Natural killer cell (primary cell): ENCODE results near the gene TRAF3IP3. TPM values are rescaled to one million over a fixed set of nuclear protein-coding genes. Genes with fewer than 3 reads are reported as not detected.

Source experiments
- ATAC-seq, 3 donors: fragments of 150-1000 bp in 2 of 3; fragments of 200-7000 bp in 1 of 3; cut with Tn5 transposase; 1 replicate in 1 of 3; 2 replicates in 2 of 3; pipeline ENCODE4 v1.10.0; 2021; ENCODE audit warnings: mild to moderate bottlenecking in 2 of 3, moderate library complexity in 2 of 3
- DNase-seq, 2 donors: peaks; one replicate each; pipeline versions ENCODE4 v3.0.0 to v3.0.0-alpha.2; 2013 to 2021; ENCODE audit warnings: mixed read lengths in 1 of 2
- H3K27ac ChIP-seq: one replicate; pipeline ENCODE4 v1.5.1; 2013; ENCODE audit warnings: mild to moderate bottlenecking, low read length
- H3K27me3 ChIP-seq: one replicate; pipeline ENCODE4 v1.6.1; 2013; ENCODE audit warnings: low read length; ENCODE audit not compliant: control insufficient read depth, insufficient read depth
- H3K36me3 ChIP-seq: one replicate; pipeline ENCODE4 v1.6.1; 2013; ENCODE audit warnings: low read length; ENCODE audit not compliant: control insufficient read depth, insufficient read depth
- H3K4me1 ChIP-seq: one replicate; pipeline ENCODE4 v1.6.1; 2013; ENCODE audit warnings: low read length; ENCODE audit not compliant: control insufficient read depth, insufficient read depth
- H3K4me3 ChIP-seq: one replicate; pipeline ENCODE4 v1.5.1; 2013; ENCODE audit warnings: low read length
- H3K9me3 ChIP-seq: one replicate; pipeline ENCODE4 v1.6.1; 2013; ENCODE audit warnings: low read length; ENCODE audit not compliant: control insufficient read depth, insufficient read depth
- H3K27ac Mint-ChIP-seq, 2 donors: one replicate each; pipeline ENCODE4 v1.8.0; 2022; ENCODE audit warnings: mild to moderate bottlenecking in 2 of 2, mixed read lengths in 2 of 2, moderate library complexity in 1 of 2
- H3K27me3 Mint-ChIP-seq, 2 donors: one replicate each; pipeline ENCODE4 v1.8.0; 2022; ENCODE audit warnings: low read depth in 2 of 2, mixed read lengths in 2 of 2
- H3K36me3 Mint-ChIP-seq: one replicate; pipeline ENCODE4 v1.8.0; 2022; ENCODE audit warnings: mixed read lengths
- H3K4me1 Mint-ChIP-seq, 2 donors: one replicate each; pipeline ENCODE4 v1.8.0; 2022; ENCODE audit warnings: mixed read lengths in 2 of 2
- H3K4me3 Mint-ChIP-seq: one replicate; pipeline ENCODE4 v1.8.0; 2022; ENCODE audit warnings: mild to moderate bottlenecking, moderate library complexity, mixed read lengths
- H3K9me3 Mint-ChIP-seq, 2 donors: one replicate each; pipeline ENCODE4 v1.8.0; 2022; ENCODE audit warnings: mixed read lengths in 2 of 2
- WGBS: methylation state at CpG from one replicate; pipeline ENCODE4 v1.1.7; 2013; ENCODE audit warnings: missing lambda C conversion rate; ENCODE audit not compliant: insufficient coverage; 5-methylcytosine and 5-hydroxymethylcytosine counted together
- intact Hi-C: fragments of 100-400 bp; cut with micrococcal nuclease; formaldehyde crosslinking; loops from one replicate; pipeline ENCODE4 v1.14.2; 2022
- total RNA-seq, 4 donors: library from RNA; stranded (reverse); fragments of 120-200 nt in 1 of 4; gene quantifications; one replicate each; pipeline versions ENCODE4 v1.2.3 to v1.2.4, GENCODE V29; 2013 to 2022
- TF ChIP-seq, protein P1 (sequence below): fragments of 200-600 bp; IDR thresholded peaks from one replicate; pipeline ENCODE4 v1.8.0; 2022; ENCODE audit warnings: antibody characterized with exemption

TRAF3IP3 gene
- total RNA-seq, 3 donors from 2014 or later (not counting 1 experiment from before 2014, with no cell fraction given), result 273 to 354 (median 287) TPM

DNA sequence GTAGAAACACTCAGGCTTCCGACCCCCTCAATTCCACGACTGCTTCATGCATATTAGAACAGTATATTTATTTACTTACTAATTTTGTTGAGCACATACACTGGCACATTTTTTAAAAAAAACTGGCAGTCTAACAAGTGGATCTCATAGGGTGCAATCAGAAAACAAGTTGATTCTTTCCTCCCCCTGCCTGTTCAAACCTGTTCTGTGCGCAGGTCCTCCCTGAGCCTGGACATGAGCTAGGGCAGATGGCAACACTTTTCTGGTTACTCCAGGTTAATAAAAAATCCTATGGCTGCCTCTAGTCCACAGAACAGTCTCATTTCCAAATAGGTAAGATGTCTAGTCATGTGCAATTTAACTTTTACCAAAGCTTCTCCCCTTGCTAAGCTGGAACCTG is 32.6 kb upstream of the TRAF3IP3 start:
- H3K4me3 ChIP-seq, result no peak overlapping the region

DNA sequence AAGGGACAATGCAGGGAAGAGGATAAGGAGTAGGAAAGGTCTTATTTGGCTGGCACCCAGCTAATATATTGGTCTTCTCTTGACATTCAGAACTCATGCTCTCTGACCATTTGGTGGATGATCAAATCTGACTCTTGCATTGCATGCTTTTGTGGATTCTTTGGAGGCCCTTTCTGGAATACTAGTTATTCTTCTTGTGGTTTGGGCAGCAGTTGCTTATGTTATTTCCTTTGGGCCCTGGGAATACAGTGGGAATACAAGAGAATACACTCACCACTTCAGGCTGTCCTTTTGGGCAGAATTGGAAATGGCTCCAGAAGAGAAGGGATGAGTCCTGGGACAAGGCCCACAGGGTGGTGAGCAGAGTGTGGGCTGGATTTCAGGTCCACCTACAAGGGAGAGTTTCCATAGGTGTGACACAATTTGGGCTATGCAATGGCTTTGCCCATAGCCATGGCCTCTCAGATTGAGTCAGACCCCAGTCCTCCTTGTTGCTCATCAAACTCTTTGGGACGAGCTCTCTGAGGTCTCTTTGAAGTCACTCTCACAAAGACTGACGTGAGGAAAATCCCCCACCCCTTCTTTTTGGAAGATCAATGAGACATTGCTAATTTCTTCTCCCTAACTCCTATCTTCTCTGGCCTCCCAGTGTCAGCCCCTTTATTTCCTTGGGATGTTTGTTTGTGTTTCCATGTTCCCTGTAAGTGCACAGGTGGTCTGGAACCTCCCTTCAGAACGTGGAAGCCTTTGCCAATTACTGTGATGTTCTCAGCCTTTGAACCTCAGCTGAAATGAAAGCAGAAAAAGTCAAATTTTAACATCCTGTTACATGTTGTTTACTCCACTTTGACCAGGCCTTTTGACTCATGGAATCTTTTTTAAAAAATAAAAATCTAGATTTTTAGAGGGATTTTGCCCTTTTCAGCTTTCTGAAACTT is 31.8 kb upstream of the TRAF3IP3 start:
- no peak overlapping the region for H3K4me3 Mint-ChIP-seq
- Histone ChIP-seq H3K9me3 (no peaks in the 10 kb centered on the region), H3K27ac (no peak overlapping the region), H3K4me3 (no peak overlapping the region), H3K27me3 (no peaks in the 10 kb centered on the region), H3K36me3 (no peaks in the 10 kb centered on the region), H3K4me1 (no peaks in the 10 kb centered on the region)
- DNase-seq (peak in 1 of 2 donors; percentile 45), ATAC-seq (no peak)
- no peaks in the 10 kb centered on the region for H3K9me3 Mint-ChIP-seq
- no peaks in the 10 kb centered on the region for H3K36me3 Mint-ChIP-seq
- 61% methylated on average over 3 of the region's 3 CpGs for WGBS
- TF ChIP-seq, protein P1, sequence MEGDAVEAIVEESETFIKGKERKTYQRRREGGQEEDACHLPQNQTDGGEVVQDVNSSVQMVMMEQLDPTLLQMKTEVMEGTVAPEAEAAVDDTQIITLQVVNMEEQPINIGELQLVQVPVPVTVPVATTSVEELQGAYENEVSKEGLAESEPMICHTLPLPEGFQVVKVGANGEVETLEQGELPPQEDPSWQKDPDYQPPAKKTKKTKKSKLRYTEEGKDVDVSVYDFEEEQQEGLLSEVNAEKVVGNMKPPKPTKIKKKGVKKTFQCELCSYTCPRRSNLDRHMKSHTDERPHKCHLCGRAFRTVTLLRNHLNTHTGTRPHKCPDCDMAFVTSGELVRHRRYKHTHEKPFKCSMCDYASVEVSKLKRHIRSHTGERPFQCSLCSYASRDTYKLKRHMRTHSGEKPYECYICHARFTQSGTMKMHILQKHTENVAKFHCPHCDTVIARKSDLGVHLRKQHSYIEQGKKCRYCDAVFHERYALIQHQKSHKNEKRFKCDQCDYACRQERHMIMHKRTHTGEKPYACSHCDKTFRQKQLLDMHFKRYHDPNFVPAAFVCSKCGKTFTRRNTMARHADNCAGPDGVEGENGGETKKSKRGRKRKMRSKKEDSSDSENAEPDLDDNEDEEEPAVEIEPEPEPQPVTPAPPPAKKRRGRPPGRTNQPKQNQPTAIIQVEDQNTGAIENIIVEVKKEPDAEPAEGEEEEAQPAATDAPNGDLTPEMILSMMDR, result no peak
- peaks cover 0 to 2% of the 10 kb centered on the region in 2 donors for H3K27me3 Mint-ChIP-seq
- H3K4me1 Mint-ChIP-seq, result no peaks in the 10 kb centered on the region
- H3K27ac Mint-ChIP-seq, result no peak overlapping the region
- intact Hi-C loops, result no loop called here

More for the DNA sequence above, 32.6 kb upstream of the TRAF3IP3 start:
- TF ChIP-seq, protein P1, result no peak
- H3K27ac ChIP-seq, result no peak overlapping the region
- H3K36me3 ChIP-seq, result no peaks in the 10 kb centered on the region
- no peak overlapping the region for H3K27ac Mint-ChIP-seq
- peaks cover 0 to 2% of the 10 kb centered on the region in 2 donors for H3K27me3 Mint-ChIP-seq
- no peaks in the 10 kb centered on the region for H3K27me3 ChIP-seq
- no peaks in the 10 kb centered on the region for H3K4me1 Mint-ChIP-seq
- H3K9me3 ChIP-seq, result no peaks in the 10 kb centered on the region
- no peaks in the 10 kb centered on the region for H3K9me3 Mint-ChIP-seq
- ATAC-seq, result no peak
- no peaks in the 10 kb centered on the region for H3K4me1 ChIP-seq
- H3K4me3 Mint-ChIP-seq, result no peak overlapping the region
- no peak for DNase-seq
- WGBS, result 93% methylated on average over 3 of the region's 3 CpGs
- no peaks in the 10 kb centered on the region for H3K36me3 Mint-ChIP-seq
- intact Hi-C loops, result no loop called here

DNA sequence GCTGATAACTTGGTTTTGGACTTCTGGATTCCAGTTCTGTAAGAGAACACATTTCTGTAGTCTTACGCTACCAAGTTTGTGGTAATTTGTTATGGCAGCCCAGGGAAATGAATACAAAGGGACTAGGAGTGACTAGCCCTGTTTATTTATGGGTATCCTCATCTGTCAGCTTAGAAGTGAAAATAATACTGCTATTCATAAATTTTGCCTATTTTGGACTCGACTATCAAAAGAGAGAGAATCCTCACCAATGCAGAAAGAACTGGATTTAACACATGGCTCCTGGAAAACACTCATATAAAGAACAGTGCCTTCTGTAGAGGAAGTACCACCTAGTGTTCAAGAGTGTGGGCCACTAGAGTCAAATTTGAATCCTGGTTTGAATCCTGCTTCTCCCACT is 28.6 kb upstream of the TRAF3IP3 start:
- Mint-ChIP-seq H3K36me3 (no peaks in the 10 kb centered on the region), H3K9me3 (no peaks in the 10 kb centered on the region), H3K27ac (no peak overlapping the region), H3K4me3 (no peak overlapping the region), H3K4me1 (no peaks in the 10 kb centered on the region), H3K27me3 (no peaks in the 10 kb centered on the region)
- DNase-seq (no peak), ATAC-seq (no peak)
- Histone ChIP-seq H3K27me3 (no peaks in the 10 kb centered on the region), H3K36me3 (no peaks in the 10 kb centered on the region), H3K27ac (no peak overlapping the region), H3K4me1 (no peaks in the 10 kb centered on the region), H3K4me3 (no peak overlapping the region), H3K9me3 (no peaks in the 10 kb centered on the region)
- TF ChIP-seq, protein P1, result no peak
- intact Hi-C loops, result no loop called here
- WGBS, result 92% methylated on average over 1 of the region's 2 CpGs
